Dermis microvascular lymphatic vessel endothelial cell (primary cell): ENCODE data around the gene BLACAT1. TPM values are rescaled to one million over a fixed set of nuclear protein-coding genes. Genes with fewer than 3 reads are reported as not detected.
"Not testable (repeated sequence)": the region's sequence is repeated elsewhere in the genome, so short reads cannot be mapped to it uniquely, and the experiment has no call there.

Experiments used
- DNase-seq, 2 donors: peaks; one replicate each; pipeline versions ENCODE4 v3.0.0 to v3.0.0-alpha.2; 2010; ENCODE audit warnings: low read depth in 2 of 2
- total RNA-seq: library from RNA; depleted of rRNA; stranded (reverse); fragments of >200 nt; gene quantifications from 2 replicates; pipeline ENCODE4 v1.2.1, GENCODE V29; 2014

Gene BLACAT1
- total RNA-seq, 1 donor from 2014 or later, result under 0.01 TPM

GRCh38 chr1:205421798-205422197 lies 34.0 kb downstream of the BLACAT1 start, which contains the start of gene LEMD1:
TSS of gene LEMD1 (minus strand) at chr1:205422056. CDS start at chr1:205420536, 1,520 bp downstream.
- no peak for DNase-seq

- DNase-seq, result no peak
These were observed 34.9 kb downstream of the BLACAT1 start for GRCh38 chr1:205420938-205421337.

DNA sequence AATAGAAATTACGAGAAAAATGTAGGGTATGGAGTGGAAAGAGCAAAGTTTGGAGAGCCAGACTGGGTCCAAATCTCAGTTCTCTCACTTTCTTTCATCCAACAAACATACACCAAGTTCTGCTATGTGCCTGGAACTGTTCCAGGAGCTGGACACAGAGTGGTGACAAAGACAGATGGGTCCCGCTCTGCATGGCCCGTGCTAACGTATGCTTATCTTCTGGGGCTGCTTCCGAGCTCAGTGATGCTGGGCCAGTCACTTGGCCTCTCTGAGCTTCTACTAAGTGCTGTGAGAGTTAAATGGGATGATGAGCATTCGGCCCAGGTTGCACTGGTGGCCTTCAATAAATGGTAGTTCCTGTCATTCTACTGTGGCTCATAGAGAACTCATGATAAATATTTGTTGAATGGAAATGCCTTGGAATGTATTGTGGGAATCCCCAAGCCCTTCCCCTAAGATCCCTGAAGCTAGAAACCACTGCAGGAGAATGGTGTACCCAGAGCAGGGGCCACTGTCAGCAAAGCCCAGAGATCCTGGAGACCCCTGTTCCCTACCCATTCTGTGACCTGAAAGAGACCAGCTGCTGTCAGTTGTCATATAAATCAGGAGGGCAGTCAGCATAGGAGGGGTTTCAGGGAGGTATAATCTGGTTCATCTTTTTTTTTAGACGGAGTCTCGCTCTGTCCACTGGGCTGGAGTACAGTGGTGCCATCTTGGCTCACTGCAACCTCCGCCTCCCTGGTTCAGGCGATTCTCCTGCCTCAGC lies 37.8 kb downstream of the BLACAT1 start:
- no peak for DNase-seq

DNA sequence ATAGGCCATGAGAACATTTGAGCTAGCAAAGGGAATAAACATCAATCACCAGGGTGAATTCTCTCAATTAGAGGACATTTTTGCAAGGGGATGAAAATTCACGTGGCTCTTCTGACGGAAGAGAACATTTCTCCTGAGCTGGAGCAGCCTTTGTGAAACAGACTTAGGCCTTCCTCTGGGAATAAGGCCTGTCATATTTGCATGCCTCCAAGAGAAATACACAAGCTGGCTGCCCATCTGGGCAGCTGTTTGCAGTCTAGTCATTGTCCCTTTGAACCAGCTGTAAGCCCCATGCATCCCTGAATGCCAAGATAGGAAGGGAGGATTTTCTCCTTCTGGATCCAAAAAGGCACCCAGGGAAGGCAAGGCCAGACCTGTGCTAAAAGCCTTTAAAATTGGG lies 39.5 kb downstream of the BLACAT1 start:
- no peak for DNase-seq

GRCh38 chr1:205410581-205411298 lies 45.1 kb downstream of the BLACAT1 start:
- DNase-seq, result no peak

DNA sequence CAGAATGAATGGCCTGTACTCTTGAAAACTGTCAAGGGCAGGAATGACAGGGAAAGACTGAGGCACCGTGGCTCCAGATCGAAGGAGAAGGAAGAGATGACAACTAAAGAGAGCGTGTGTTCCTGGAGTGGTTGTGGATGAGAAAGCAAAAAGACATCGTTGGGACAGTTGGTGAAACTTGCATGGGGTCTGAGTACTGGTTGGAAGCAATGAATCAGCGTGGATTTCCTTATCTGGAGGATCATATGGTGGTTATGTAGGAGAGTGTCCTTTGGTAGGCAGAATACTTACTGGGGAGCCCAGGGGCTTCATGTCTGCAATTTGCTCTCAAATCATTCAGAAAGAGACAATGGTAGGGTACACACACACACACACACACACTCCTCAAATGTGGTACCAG lies 47.9 kb downstream of the BLACAT1 start:
- no peak for DNase-seq

- DNase-seq, result not testable (repeated sequence)
These were observed 49.6 kb downstream of the BLACAT1 start for GRCh38 chr1:205406252-205406651.

Other genes starting within 250 kb of the BLACAT1 start
- gene DSTYK, start 244.3 kb downstream of the BLACAT1 start, total RNA-seq, result 9.8 and 11.3 TPM in 2 replicates
- 0.38 and 0.77 TPM in 2 replicates for gene TMCC2, start 228.1 kb downstream of the BLACAT1 start, total RNA-seq
- gene NUAK2, start 134.3 kb downstream of the BLACAT1 start, total RNA-seq, result 3.1 and 3.5 TPM in 2 replicates
- 0.13 TPM in 1 of 2 replicates, not detected in the other for gene KLHDC8A, start 99.1 kb downstream of the BLACAT1 start, total RNA-seq
- gene LEMD1, start 34.0 kb downstream of the BLACAT1 start, total RNA-seq, result 0.26 TPM in 1 of 2 replicates, not detected in the other
- 0.25 and 0.39 TPM in 2 replicates for gene CDK18, start 48.6 kb upstream of the BLACAT1 start, total RNA-seq
- 33.4 and 44.0 TPM in 2 replicates for gene ELK4, start 176.0 kb upstream of the BLACAT1 start, total RNA-seq
- gene SLC45A3, start 224.5 kb upstream of the BLACAT1 start, total RNA-seq, result 14.8 and 53.0 TPM in 2 replicates